HCT116 (cell line): ENCODE results near the gene CLDN15. TPM values are rescaled to one million over a fixed set of nuclear protein-coding genes. Genes with fewer than 3 reads are reported as not detected.

Source experiments
- ATAC-seq: fragments of 200-7000 bp; cut with Tn5 transposase; 2 replicates; pipeline ENCODE4 v1.9.1; 2020; ENCODE audit warnings: mild to moderate bottlenecking, moderate library complexity
- BruUV-seq: library from RNA; stranded (reverse); fragments of 400-500 nt; replicated peaks from 2 replicates; lab custom pipeline; 2021; lab: Mats Ljungman, UMichigan
- CTCF ChIA-PET: fragments of 300-600 bp; sonication (Branson Sonifier 250); formaldehyde crosslinking; loops from one replicate; lab custom pipeline; 2021; ENCODE audit warnings: antibody characterized with exemption; lab: Charles Lee
- POLR2A ChIA-PET: fragments of 300-600, 350-600 bp; sonication (Branson Sonifier 250); formaldehyde crosslinking; loops from one replicate; lab custom pipeline; 2021; ENCODE audit warnings: antibody characterized with exemption; lab: Charles Lee
- RAD21 ChIA-PET, 2 experiments: fragments of 300-600 bp; sonication (Branson Sonifier 250); formaldehyde crosslinking; loops; one replicate each; lab custom pipeline; 2023; ENCODE audit warnings: low total read pairs in 2 of 2; ENCODE audit not compliant: uncharacterized antibody in 2 of 2, unreplicated experiment in 2 of 2, low non-redundant PET in 1 of 2; lab: Charles Lee
- DNase-seq: peaks from one replicate; pipeline ENCODE4 v3.0.0-alpha.2; 2010; ENCODE audit warnings: low read depth, low spot score
- H2AFZ ChIP-seq: fragments of 200-600 bp; shearing (Covaris generic), sonication (generic); 2 replicates; pipeline ENCODE4 v1.6.1; 2017; ENCODE audit warnings: low read depth, mixed run types, mixed read lengths, antibody characterized with exemption, low read length; ENCODE audit not compliant: poor library complexity, severe bottlenecking
- H3K27ac ChIP-seq: 2 replicates; pipeline ENCODE4 v1.5.1; 2012; ENCODE audit warnings: low read depth, low read length
- H3K27me3 ChIP-seq: fragments of 200-600 bp; sonication (generic); 2 replicates; pipeline ENCODE4 v1.6.1; 2016; ENCODE audit warnings: mixed run types, low read length, mixed read lengths; ENCODE audit not compliant: insufficient read depth
- H3K36me3 ChIP-seq, 2 experiments: fragments of 200-500 bp in 1 of 2; fragments of 200-600 bp in 1 of 2; sonication (Bioruptor generic) in 1 of 2; sonication (generic) in 1 of 2; 2 replicates each; pipeline versions ENCODE4 v1.5.1 to v1.6.1; 2014 to 2016; ENCODE audit warnings: low read length in 2 of 2, inconsistent platforms in 1 of 2, mixed read lengths in 1 of 2, mixed run types in 1 of 2; ENCODE audit not compliant: insufficient read depth in 2 of 2, control insufficient read depth in 1 of 2
- H3K4me1 ChIP-seq, 2 experiments: fragments of 200-600 bp in 1 of 2; sonication (generic) in 1 of 2; 2 replicates each; pipeline versions ENCODE4 v1.5.1 to v1.6.1; 2012 to 2017; ENCODE audit warnings: low read length in 2 of 2, inconsistent platforms in 1 of 2, mild to moderate bottlenecking in 1 of 2, mixed read lengths in 1 of 2, mixed run types in 1 of 2, moderate library complexity in 1 of 2; ENCODE audit not compliant: insufficient read depth in 2 of 2, control insufficient read depth in 1 of 2
- H3K4me2 ChIP-seq: fragments of 200-600 bp; sonication (generic); 2 replicates; pipeline ENCODE4 v1.6.1; 2017; ENCODE audit warnings: mixed run types, low read length, mixed read lengths
- H3K4me3 ChIP-seq, 2 experiments: fragments of 200-600 bp in 1 of 2; sonication (generic) in 1 of 2; replicated peaks in 1 of 2; 2 replicates each; pipeline ENCODE4 v1.5.1; 2011 to 2016; ENCODE audit warnings: low read length in 2 of 2, control low read depth in 1 of 2, low read depth in 1 of 2, mild to moderate bottlenecking in 1 of 2, mixed read lengths in 1 of 2, mixed run types in 1 of 2
- H3K79me2 ChIP-seq: fragments of 200-600 bp; sonication (generic); 2 replicates; pipeline ENCODE4 v1.6.1; 2017; ENCODE audit warnings: mild to moderate bottlenecking, mixed run types, low read length, moderate library complexity, mixed read lengths; ENCODE audit not compliant: insufficient read depth
- H3K9ac ChIP-seq: fragments of 200-600 bp; sonication (generic); 2 replicates; pipeline ENCODE4 v1.6.1; 2016; ENCODE audit warnings: low read length, mixed read lengths
- H3K9me2 ChIP-seq: fragments of 200-600 bp; sonication (generic), shearing (Covaris generic); 2 replicates; pipeline ENCODE4 v1.6.1; 2017; ENCODE audit warnings: mixed run types, mild to moderate bottlenecking, moderate library complexity; ENCODE audit not compliant: insufficient read depth
- H3K9me3 ChIP-seq, 2 experiments: fragments of 200-500 bp in 1 of 2; fragments of 200-600 bp in 1 of 2; sonication (Bioruptor generic) in 1 of 2; sonication (generic) in 1 of 2; 2 replicates each; pipeline ENCODE4 v1.6.1; 2014 to 2017; ENCODE audit warnings: low read length in 2 of 2, mixed read lengths in 2 of 2, inconsistent platforms in 1 of 2, low read depth in 1 of 2, mild to moderate bottlenecking in 1 of 2, mixed run types in 1 of 2, moderate library complexity in 1 of 2; ENCODE audit not compliant: control insufficient read depth in 1 of 2, insufficient read depth in 1 of 2
- H4K20me1 ChIP-seq: fragments of 200-600 bp; sonication (generic), shearing (Covaris generic); 2 replicates; pipeline ENCODE4 v1.6.1; 2017; ENCODE audit warnings: mixed run types, mild to moderate bottlenecking, moderate library complexity; ENCODE audit not compliant: insufficient read depth
- CEBPB ChIP-seq: IDR thresholded peaks from 2 replicates; pipeline ENCODE4 v1.6.1; 2012; ENCODE audit warnings: low read depth
- EGR1 ChIP-seq: IDR thresholded peaks from 2 replicates; pipeline ENCODE4 v1.6.1; 2012; ENCODE audit warnings: low read depth
- ELF1 ChIP-seq: IDR thresholded peaks from 2 replicates; pipeline ENCODE4 v1.6.1; 2012; ENCODE audit warnings: low read depth, borderline replicate concordance
- EZH2 ChIP-seq: fragments of 200-600 bp; sonication (generic); IDR thresholded peaks from 2 replicates; pipeline ENCODE4 v1.6.1; 2017; ENCODE audit warnings: antibody characterized with exemption, mixed run types
- EZH2phosphoT487 ChIP-seq: fragments of 200-600 bp; IDR thresholded peaks from 2 replicates; pipeline ENCODE4 v1.6.1; 2018; ENCODE audit warnings: antibody characterized with exemption, borderline replicate concordance
- JUND ChIP-seq: IDR thresholded peaks from 2 replicates; pipeline ENCODE4 v1.6.1; 2012
- POLR2A ChIP-seq: IDR thresholded peaks from 2 replicates; pipeline ENCODE4 v1.7.0; 2011; ENCODE audit warnings: borderline replicate concordance; ENCODE audit not compliant: insufficient read depth, insufficient read length; ENCODE audit errors: extremely low read depth
- RAD21 ChIP-seq: IDR thresholded peaks from 2 replicates; pipeline ENCODE4 v1.6.1; 2012; ENCODE audit warnings: low read depth, mild to moderate bottlenecking
- SP1 ChIP-seq: IDR thresholded peaks from 2 replicates; pipeline ENCODE4 v1.6.1; 2012; ENCODE audit warnings: low read depth
- SRF ChIP-seq: IDR thresholded peaks from 2 replicates; pipeline ENCODE4 v1.6.1; 2012; ENCODE audit warnings: low read depth
- TCF7L2 ChIP-seq: IDR thresholded peaks from 2 replicates; pipeline ENCODE4 v1.7.0; 2011; ENCODE audit warnings: borderline replicate concordance, inconsistent platforms; ENCODE audit not compliant: insufficient read depth, insufficient read length; ENCODE audit errors: extremely low read depth
- intact Hi-C: fragments of 100-400 bp; cut with micrococcal nuclease; formaldehyde crosslinking; loops from 2 replicates; pipeline ENCODE4 v1.10.0; 2022
- total RNA-seq: library from RNA; stranded (reverse); gene quantifications from one replicate; pipeline ENCODE4 v1.2.1, GENCODE V29; 2021; ENCODE audit not compliant: unreplicated experiment
- TF ChIP-seq, protein P1 (sequence below): IDR thresholded peaks from 2 replicates; pipeline ENCODE4 v1.6.1; 2011; ENCODE audit warnings: mild to moderate bottlenecking, low read length, moderate library complexity; ENCODE audit not compliant: insufficient replicate concordance; ENCODE audit errors: extremely low read depth
- TF ChIP-seq, protein P2 (sequence below), 3 experiments: fragments of 200-600 bp in 1 of 3; sonication (generic) in 1 of 3; IDR thresholded peaks in 2 of 3; conservative IDR thresholded peaks in 1 of 3; 2 replicates each; pipeline ENCODE4 v1.5.1; 2012 to 2017; ENCODE audit warnings: low read depth in 2 of 3, low read length in 2 of 3, antibody characterized with exemption in 1 of 3, borderline replicate concordance in 1 of 3, control low read depth in 1 of 3, mild to moderate bottlenecking in 1 of 3, mixed read lengths in 1 of 3, mixed run types in 1 of 3, moderate library complexity in 1 of 3; ENCODE audit not compliant: insufficient read depth in 1 of 3

CLDN15 gene
- total RNA-seq, 1 experiment from 2014 or later = 16.9 TPM

DNA sequence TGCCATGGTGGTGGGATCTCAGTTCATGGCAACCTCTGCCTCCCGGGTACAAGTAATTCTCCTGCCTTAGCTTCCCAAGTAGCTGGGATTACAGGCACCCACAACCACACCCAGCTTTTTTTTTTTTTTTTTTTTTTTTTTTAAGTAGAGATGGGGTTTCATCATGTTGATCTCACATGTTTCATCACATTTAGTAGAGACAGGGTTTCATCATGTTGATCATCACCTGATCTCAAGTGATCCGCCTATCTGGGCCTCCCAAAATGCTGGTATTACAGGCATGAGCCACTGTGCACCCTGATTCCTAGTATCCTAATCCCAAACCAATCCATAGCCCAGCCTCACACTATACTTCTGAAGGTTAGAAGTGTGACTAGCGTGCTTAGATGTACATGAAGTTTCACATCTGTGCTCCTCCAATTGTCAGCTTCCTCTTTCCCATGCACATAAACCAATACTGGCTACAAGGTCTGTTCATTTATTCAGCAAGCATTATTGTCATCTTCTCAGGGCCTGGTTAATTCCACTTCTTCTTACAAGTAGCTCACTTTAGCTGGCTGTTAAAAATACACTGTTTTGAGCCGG, 50.7 kb downstream of the CLDN15 start (continued):
- TF ChIP-seq, protein P1, sequence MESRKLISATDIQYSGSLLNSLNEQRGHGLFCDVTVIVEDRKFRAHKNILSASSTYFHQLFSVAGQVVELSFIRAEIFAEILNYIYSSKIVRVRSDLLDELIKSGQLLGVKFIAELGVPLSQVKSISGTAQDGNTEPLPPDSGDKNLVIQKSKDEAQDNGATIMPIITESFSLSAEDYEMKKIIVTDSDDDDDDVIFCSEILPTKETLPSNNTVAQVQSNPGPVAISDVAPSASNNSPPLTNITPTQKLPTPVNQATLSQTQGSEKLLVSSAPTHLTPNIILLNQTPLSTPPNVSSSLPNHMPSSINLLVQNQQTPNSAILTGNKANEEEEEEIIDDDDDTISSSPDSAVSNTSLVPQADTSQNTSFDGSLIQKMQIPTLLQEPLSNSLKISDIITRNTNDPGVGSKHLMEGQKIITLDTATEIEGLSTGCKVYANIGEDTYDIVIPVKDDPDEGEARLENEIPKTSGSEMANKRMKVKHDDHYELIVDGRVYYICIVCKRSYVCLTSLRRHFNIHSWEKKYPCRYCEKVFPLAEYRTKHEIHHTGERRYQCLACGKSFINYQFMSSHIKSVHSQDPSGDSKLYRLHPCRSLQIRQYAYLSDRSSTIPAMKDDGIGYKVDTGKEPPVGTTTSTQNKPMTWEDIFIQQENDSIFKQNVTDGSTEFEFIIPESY = no peak
- TF ChIP-seq RAD21 = no peak
- no peak for TF ChIP-seq ELF1

DNA sequence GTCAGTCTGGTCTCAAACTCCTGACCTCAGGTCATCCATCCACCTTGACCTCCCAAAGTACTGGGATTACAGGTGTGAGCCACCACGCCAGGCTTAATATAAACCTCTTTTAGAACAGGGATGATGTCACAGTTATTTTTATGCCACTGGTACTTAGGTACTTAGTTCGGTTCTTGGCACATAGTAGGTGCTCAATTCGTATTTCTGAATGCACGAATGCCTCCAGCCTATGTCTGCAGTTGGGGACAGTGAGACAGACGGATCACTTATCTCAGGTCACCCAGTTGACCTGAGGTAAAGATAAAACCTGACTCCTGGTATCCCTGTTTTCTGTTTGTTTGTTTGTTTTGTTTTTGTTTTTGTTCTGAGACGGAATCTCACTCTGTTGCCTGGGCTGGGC, 51.4 kb downstream of the CLDN15 start:
- H3K4me3 ChIP-seq = no peak overlapping the region
- BruUV-seq = no TSS peak
- RAD21 ChIA-PET = no interaction called here
- H4K20me1 ChIP-seq = no peaks in the 10 kb centered on the region
- no peak overlapping the region for H3K9ac ChIP-seq
- no peaks in the 10 kb centered on the region for H3K27me3 ChIP-seq
- H3K4me2 ChIP-seq = no peak overlapping the region
- CTCF ChIA-PET = interaction anchor here (0.7 kb wide), 1 partner anchor 47 kb away, joined by 4 read pairs; no protein-coding TSS in a partner anchor
- no peak overlapping the region for H2AFZ ChIP-seq
- POLR2A ChIA-PET = interaction anchor here (1.7 kb wide), 1 partner anchor 31 kb away, joined by 4 read pairs; the partner anchor contains the start of gene PLOD3
- intact Hi-C loops = no loop called here
- no peaks in the 10 kb centered on the region for H3K36me3 ChIP-seq
- H3K9me2 ChIP-seq = no peaks in the 10 kb centered on the region
- no peaks in the 10 kb centered on the region for H3K79me2 ChIP-seq
- ATAC-seq (no peak), DNase-seq (no peak)
- peaks cover 6 to 23% of the 10 kb centered on the region in 2 experiments; a peak in 3 of 4 replicates for H3K4me1 ChIP-seq
- H3K9me3 ChIP-seq = no peaks in the 10 kb centered on the region
- H3K27ac ChIP-seq = no peak overlapping the region
- TF ChIP-seq, protein P2, sequence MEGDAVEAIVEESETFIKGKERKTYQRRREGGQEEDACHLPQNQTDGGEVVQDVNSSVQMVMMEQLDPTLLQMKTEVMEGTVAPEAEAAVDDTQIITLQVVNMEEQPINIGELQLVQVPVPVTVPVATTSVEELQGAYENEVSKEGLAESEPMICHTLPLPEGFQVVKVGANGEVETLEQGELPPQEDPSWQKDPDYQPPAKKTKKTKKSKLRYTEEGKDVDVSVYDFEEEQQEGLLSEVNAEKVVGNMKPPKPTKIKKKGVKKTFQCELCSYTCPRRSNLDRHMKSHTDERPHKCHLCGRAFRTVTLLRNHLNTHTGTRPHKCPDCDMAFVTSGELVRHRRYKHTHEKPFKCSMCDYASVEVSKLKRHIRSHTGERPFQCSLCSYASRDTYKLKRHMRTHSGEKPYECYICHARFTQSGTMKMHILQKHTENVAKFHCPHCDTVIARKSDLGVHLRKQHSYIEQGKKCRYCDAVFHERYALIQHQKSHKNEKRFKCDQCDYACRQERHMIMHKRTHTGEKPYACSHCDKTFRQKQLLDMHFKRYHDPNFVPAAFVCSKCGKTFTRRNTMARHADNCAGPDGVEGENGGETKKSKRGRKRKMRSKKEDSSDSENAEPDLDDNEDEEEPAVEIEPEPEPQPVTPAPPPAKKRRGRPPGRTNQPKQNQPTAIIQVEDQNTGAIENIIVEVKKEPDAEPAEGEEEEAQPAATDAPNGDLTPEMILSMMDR (IDR thresholded peaks at IDR 0.05 in 2 of 3, conservative IDR thresholded peaks at IDR 0.05 in 1 of 3; ENCODE audit: borderline replicate concordance in 1 of 3, insufficient read depth in 1 of 3, low read depth in 2 of 3, low read length in 2 of 3) = no peak
- TF ChIP-seq EGR1 = no peak
- TF ChIP-seq EZH2phosphoT487 = no peak
- TF ChIP-seq SRF = no peak
- TF ChIP-seq POLR2A = no peak
- TF ChIP-seq RAD21 = no peak
- TF ChIP-seq JUND = no peak
- TF ChIP-seq SP1 = no peak
- TF ChIP-seq TCF7L2 = no peak
- TF ChIP-seq EZH2 = no peak
- TF ChIP-seq CEBPB = no peak
- TF ChIP-seq, protein P1 = no peak
